ENCODE results near the gene UQCR10. TPM values are rescaled to one million over a fixed set of nuclear protein-coding genes. Genes with fewer than 3 reads are reported as not detected.

UQCR10 gene
- 147 and 148 TPM in 2 replicates for total RNA-seq (2022)
- Bru-seq, nascent RNA = percentile 91 among the genes with signal in this experiment
- percentile 90 among the genes with signal in this experiment for BruChase-seq, experiment 1, labeled RNA remaining after a 2-hour chase
- BruChase-seq, experiment 2, labeled RNA remaining after a 6-hour chase = percentile 96 among the genes with signal in this experiment
- long read RNA-seq, transcript UQCR10-201 (2 exons, 916 nt) = major isoform, 366 of 486 reads
- long read RNA-seq, transcript UQCR10-202 (2 exons, 584 nt) = minor isoform, 114 of 486 reads
- long read RNA-seq, partial matches to known transcripts = 1 of 486 reads
- long read RNA-seq, other reads (novel, unspliced or antisense) = 5 of 486 reads

DNA sequence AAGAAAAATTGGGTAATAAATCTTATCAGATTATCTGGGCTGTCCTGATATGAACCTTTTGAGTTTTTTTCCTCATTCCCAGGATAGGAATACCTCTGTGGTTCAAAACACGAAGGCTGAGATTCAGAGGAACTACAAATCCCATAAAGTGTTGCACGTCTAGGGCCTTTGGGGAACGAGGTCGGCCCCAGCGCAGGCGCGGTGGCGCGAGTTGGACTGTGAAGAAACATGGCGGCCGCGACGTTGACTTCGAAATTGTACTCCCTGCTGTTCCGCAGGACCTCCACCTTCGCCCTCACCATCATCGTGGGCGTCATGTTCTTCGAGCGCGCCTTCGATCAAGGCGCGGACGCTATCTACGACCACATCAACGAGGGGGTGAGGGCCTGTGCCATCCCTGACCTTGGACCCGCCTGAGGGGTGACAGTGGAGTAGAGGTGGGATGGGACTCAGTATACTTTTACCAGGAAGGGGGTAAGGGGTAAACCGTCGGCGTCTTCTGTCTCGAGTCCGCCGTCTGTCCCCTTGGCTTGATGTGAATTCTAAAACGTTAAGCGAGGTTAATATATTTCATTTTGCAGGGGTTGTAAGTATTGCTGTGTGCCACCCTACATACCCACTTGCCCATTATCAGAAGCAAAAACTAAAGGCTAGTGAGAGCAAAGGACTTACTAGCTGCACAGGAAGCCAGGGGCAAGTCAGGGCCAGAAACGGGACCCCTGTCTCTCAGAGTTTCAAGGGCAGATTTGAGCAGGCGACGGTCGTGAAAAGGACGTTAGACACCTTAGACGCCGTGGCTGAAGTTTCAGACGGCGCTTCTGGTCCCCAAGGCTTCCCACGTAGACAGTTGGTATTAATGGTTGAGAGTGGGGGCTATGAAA lies at the start of gene UQCR10:
UQCR10 (plus strand) TSS at position 199 of the 881 bp plus-strand sequence; CDS start at position 229, 30 bp downstream.
- Mint-ChIP-seq H3K9me3 (ENCODE audit: unreplicated experiment) (no peaks in the 10 kb centered on the region), H3K36me3 (ENCODE audit: insufficient read depth, unreplicated experiment) (peaks cover 43% of the 10 kb centered on the region), H3K4me3 (ENCODE audit: unreplicated experiment) (peak within 1 kb of the TSS; percentile 99), H3K27me3 (ENCODE audit: insufficient read depth, unreplicated experiment) (no peaks in the 10 kb centered on the region), H3K27ac (ENCODE audit: unreplicated experiment) (peak within 1 kb of the TSS; percentile 99), H3K4me1 (ENCODE audit: low read depth, unreplicated experiment) (peaks cover 24% of the 10 kb centered on the region)
- BruUV-seq (replicated peaks) = TSS peak; percentile 84
- intact Hi-C loops (cut with micrococcal nuclease; ENCODE audit: unreplicated experiment) = loop anchor here (5.0 to 10.0 kb wide), 3 partner anchors 35 to 317 kb away; partner anchors contain the start of gene HORMAD2
- DNase-seq = peak; percentile 88 to 90
- H3K36me3 ChIP-seq (ENCODE audit: control insufficient read depth, insufficient read depth, low read length) = no peaks in the 10 kb centered on the region; the same call in 1 of the 2 replicates
- TF ChIP-seq, protein P1, sequence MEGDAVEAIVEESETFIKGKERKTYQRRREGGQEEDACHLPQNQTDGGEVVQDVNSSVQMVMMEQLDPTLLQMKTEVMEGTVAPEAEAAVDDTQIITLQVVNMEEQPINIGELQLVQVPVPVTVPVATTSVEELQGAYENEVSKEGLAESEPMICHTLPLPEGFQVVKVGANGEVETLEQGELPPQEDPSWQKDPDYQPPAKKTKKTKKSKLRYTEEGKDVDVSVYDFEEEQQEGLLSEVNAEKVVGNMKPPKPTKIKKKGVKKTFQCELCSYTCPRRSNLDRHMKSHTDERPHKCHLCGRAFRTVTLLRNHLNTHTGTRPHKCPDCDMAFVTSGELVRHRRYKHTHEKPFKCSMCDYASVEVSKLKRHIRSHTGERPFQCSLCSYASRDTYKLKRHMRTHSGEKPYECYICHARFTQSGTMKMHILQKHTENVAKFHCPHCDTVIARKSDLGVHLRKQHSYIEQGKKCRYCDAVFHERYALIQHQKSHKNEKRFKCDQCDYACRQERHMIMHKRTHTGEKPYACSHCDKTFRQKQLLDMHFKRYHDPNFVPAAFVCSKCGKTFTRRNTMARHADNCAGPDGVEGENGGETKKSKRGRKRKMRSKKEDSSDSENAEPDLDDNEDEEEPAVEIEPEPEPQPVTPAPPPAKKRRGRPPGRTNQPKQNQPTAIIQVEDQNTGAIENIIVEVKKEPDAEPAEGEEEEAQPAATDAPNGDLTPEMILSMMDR (IDR thresholded peaks at IDR 0.05; ENCODE audit: insufficient read depth in 1 of 2, low read depth in 1 of 2, low read length in 1 of 2, severe bottlenecking in 1 of 2, unreplicated experiment in 1 of 2) = no peak
- peaks cover 30% of the 10 kb centered on the region for H3K4me1 ChIP-seq
- ChIA-PET POLR2A (interaction anchor here (0.6 to 1.0 kb wide), 4 partner anchors 19 to 70 kb away, joined by 3 to 4 read pairs (median 4); partner anchors contain the start of gene ASCC2), CTCF (interaction anchor here (0.6 kb wide), 2 partner anchors 46 to 471 kb away, joined by 3 read pairs; no protein-coding TSS in a partner anchor)
- H3K27me3 ChIP-seq (replicated peaks; ENCODE audit: control insufficient read depth, insufficient read depth, low read length) = no peaks in the 10 kb centered on the region
- H3K4me3 ChIP-seq (ENCODE audit: low read depth, low read length) = peak within 1 kb of the TSS; percentile 98
- no peaks in the 10 kb centered on the region for H3K9me3 ChIP-seq

DNA sequence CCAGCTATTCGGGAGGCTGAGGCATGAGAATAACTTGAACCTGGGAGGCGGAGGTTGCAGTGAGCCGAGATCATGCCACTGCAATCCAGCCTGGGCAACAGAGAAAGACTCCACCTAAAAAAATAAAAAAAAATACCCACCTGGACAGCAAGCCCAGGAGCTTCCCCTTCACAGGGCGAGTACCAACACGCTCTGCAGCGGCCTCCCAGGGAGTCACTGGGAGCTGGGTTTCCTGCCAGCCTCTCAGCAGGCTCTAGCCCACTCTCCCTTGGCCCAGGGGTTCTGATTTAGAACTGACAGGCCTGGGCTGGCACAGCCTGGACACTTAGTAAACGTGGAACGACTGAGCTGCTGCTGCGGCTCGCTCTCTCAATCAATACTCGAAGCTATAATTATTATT lies 49.4 kb upstream of the UQCR10 start:
- Histone ChIP-seq H3K27me3 (replicated peaks; ENCODE audit: control insufficient read depth, insufficient read depth, low read length) (peaks cover 1% of the 10 kb centered on the region), H3K36me3 (ENCODE audit: control insufficient read depth, insufficient read depth, low read length) (no peaks in the 10 kb centered on the region), H3K4me1 (no peaks in the 10 kb centered on the region), H3K9me3 (no peaks in the 10 kb centered on the region), H3K4me3 (ENCODE audit: low read depth, low read length) (no peak overlapping the region)
- H3K9me3 Mint-ChIP-seq (ENCODE audit: unreplicated experiment) = no peaks in the 10 kb centered on the region
- TF ChIP-seq, protein P1 (IDR thresholded peaks at IDR 0.05; ENCODE audit: insufficient read depth in 1 of 2, low read depth in 1 of 2, low read length in 1 of 2, severe bottlenecking in 1 of 2, unreplicated experiment in 1 of 2) = no peak
- POLR2A ChIA-PET = no interaction called here
- no peak for DNase-seq
- H3K36me3 Mint-ChIP-seq (ENCODE audit: insufficient read depth, unreplicated experiment) = no peaks in the 10 kb centered on the region
- peaks cover 16% of the 10 kb centered on the region for H3K27me3 Mint-ChIP-seq (ENCODE audit: insufficient read depth, unreplicated experiment)
- no peak overlapping the region for H3K4me3 Mint-ChIP-seq (ENCODE audit: unreplicated experiment)
- H3K27ac Mint-ChIP-seq (ENCODE audit: unreplicated experiment) = no peak overlapping the region
- intact Hi-C loops (cut with micrococcal nuclease; ENCODE audit: unreplicated experiment) = no loop called here
- H3K4me1 Mint-ChIP-seq (ENCODE audit: low read depth, unreplicated experiment) = no peaks in the 10 kb centered on the region
- CTCF ChIA-PET = interaction anchor here (2.3 kb wide), 1 partner anchor 82 kb away, joined by 5 read pairs; no protein-coding TSS in a partner anchor
- BruUV-seq (replicated peaks) = no TSS peak
